HG03571 (cell line): Measurements from ENCODE around the gene DNAJC7.
"Not testable (repeated sequence)": the region's sequence is repeated elsewhere in the genome, so short reads cannot be mapped to it uniquely, and the experiment has no call there.

Experiments
- ATAC-seq: cut with Tn5 transposase; IDR thresholded peaks from one replicate; pipeline ENCODE4 v1.9.1; 2021; ENCODE audit not compliant: unreplicated experiment

Gene DNAJC7

DNA sequence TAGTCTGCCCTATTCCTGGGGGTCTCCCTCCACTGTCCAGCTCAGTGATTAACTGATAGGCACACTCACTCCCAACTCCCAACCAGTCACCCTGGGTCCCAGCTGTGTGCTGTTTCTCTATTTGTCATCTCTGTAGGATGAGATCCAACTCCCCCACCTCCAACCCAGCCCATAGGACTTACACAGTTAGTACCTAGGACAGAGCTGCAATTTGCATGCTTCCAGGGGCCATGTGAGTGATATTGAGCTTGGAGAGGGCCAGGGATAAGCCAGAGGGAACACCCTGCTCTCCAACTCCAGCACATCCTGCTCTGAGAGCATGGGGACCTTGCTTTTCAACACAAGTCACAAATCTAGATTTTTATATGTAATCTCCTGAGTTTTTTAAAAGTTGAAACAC lies 24.4 kb upstream of the DNAJC7 start:
- ATAC-seq: no peak

DNA sequence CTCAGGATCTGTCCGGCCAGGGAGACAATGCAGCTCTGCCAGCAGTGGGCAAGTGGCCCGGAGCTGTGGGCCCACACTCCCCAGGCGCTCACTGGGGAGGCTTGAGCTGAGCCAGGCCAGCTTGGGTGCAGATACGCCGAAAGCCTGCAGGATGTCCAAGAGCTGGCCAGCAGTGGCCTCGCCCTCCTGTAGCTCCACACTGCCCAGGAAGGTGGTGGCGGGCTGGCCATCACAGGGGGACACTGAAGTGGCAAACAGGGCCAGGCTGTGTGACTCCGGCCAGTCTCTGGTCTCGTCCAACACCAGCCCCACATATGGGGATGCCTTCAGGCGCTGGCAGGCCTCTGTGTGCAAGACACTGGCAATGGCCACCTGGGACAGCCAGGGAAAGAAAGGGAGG lies 23.6 kb upstream of the DNAJC7 start:
- no peak for ATAC-seq

DNA sequence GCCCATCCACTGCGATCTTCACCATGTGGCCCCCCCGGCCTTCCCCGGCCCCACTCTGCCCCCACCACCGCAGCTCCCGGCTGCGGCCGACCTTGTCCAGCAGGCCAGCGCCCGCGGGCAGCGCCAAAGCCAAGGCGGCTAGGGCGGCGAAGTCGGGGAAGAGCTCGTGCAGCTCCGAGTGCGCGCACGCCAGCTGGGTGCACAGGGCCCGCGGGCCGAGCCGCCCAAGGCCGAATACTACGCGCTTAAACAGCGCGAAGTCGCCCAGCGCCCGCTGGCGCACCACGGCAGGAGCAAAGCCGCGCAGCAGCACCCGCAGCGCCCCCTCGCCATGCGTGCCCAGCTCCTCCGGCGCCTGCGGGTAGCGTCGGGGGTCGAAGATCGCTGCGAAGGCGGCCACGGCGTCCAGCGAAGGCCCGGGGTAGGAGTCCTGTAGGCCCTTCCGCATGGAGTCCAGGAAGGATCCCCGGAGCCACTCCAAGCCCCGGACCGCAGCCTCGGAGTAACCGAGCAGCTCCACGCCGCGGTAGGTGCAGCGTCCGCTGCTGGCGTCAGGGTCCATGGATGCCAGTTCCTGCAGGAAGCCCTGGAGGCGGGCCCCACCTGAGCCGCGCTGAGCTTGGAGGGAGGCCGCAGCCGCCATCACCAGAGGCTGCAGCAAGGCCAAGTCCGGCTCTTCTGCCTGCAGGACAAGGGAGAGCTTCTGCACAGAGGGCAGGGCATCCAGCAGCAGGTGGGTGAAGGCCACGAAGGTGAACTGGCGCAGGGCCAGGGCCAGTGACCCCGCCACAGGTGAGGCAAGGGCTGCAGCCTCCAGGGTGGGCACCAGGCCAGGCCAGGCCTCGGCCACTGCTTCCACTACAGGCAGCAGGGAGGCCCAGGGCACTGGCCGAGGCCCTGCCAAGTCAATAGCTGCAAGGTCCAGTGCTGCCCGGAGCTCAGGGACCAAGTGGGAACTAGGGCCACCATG lies 22.8 kb upstream of the DNAJC7 start:
- no peak for ATAC-seq

DNA sequence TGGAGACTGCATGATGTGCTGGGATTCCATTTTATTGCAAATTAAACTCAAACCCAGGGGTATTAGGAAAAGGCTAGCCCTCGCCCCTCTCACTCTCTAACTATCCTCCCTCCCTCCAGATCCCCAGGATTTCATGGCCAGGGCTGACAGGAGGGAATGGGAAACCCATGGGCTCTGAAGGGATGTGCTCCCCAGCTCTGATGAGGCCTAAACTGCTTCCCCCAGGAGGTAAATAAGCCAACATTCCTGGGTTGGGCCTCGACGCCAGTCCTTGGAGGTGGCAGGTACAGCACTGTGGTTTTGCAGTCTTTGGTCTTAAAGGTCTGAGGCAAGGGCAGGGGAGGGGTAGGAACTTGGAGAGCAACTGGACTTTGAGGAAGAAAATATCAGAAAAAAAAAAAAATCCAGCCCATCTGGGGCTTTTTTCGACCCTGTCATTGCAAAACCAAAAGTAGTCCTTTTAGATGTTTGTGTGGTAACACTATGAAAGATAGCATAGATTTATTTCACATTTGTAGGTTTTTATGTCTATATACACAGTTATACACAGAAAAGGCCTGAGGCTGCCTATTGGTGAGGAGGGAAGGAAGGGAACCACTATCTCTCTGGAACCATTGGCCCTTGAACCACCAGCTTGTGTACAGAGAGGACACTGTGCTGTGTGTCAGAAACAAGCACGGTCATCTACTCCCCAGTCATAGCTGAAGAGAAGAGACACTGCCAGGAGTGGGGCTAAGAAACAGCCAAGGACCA lies 21.2 kb upstream of the DNAJC7 start:
- no peak for ATAC-seq

DNA sequence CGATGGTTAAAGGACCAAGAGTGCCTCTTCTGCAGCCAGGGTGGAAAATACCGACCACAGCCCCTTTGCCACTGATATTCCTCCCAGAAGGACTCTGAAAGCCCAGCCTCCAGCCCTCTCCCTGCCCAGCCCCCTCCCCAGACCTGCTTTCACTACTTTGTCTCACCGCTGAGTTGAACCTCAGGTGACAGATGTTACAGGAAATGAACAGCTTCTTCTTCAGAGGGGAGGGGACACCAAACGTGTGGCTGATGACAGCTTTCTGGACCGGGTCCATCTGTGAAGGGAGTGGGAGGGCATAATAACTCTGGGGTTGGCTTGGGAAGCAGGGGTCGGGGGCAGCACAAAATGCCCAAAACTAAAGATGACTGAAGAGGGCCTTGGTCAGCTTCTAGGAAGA lies 16.8 kb upstream of the DNAJC7 start:
- no peak for ATAC-seq

DNA sequence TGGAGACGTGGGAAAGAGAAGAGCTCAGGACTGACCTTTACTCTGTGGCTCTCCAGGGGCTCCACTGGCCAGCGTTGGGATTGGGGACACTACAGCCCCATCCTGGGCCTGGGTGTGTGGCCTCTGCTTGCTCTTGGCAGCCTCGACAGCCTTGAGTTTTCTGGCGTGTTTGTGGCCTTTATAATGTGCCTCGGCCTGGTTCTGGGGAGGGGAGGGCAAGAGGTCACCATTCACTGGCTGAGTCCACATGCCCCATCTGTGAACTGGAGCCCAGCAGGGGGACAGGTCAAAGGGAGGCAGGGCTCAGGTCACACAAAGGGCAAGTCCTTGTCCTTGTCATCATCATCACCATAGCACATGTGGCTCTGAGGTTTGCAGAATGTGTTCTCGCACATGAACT lies 14.3 kb upstream of the DNAJC7 start:
- no peak for ATAC-seq

DNA sequence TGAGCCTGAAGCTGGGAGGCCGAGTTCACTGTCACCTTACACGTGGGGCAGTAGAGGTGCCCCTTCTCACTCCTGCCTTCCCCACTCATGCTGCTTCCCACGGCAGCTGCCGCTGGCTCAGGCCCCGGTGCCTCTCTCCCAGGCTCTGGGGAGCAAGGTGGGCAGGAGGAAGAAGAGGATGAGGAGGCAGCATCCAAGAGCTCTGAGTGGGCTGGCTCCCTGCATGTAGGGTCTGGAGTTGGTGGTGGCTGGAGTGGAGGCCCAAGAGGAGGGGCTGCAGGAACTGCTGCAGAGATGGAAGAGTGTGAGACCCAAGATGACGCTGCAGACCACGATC lies 11.5 kb upstream of the DNAJC7 start:
- ATAC-seq: no peak

DNA sequence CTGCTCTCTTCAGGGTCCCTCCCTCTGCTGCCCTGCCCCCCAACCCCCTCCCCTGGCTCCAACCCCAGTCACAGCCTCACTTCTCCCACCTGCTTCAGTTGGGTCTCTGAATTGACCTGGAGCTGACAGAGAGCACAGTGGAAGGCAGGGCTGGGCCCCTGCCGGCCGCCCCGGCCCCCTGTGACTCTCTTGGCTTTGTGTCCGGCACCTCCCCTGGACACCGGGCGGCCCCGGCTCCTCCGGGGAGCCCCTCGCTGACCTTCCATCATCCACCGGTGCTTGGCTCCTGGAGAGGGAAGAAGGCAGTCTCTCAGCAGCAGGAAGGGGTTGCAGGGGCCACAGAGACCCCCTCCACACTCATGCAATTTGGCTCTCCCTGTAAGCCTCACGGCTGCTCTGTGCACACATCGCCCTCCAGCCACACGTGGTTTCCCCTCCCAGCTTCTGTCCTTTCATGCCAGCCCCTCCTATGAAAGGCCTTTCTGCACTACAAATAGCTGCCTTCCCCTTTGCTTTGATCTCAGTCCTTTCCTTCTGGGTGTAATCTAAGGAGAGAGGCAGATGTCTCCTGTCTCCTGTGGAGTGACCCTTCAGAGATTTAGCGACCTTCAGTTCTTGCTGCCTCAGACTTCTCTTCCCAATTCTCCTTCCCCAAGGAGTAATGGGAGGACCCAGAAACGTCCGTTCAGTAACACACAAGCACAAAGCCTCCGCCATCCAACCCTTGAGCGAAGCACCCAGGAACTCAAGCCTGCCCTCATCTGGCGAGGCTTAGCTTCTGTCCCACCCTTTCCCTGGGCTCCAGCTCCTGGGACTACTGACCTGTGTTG lies 10.9 kb upstream of the DNAJC7 start:
- ATAC-seq: no peak

DNA sequence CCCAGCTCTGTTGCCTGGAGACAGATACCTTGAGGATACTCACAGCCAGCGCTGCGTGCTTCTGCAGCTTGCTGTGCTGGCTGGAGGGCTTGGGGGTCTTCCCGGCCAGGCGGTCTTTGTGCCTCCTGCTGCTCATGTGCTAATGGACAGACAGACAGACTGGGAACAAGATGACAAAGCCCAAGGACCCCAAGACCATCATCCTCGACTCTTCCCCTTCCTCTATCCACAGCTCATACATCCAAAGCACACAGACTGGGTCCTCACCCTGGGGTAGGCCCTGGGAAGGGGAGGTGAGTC lies 10.3 kb upstream of the DNAJC7 start:
- no peak for ATAC-seq

DNA sequence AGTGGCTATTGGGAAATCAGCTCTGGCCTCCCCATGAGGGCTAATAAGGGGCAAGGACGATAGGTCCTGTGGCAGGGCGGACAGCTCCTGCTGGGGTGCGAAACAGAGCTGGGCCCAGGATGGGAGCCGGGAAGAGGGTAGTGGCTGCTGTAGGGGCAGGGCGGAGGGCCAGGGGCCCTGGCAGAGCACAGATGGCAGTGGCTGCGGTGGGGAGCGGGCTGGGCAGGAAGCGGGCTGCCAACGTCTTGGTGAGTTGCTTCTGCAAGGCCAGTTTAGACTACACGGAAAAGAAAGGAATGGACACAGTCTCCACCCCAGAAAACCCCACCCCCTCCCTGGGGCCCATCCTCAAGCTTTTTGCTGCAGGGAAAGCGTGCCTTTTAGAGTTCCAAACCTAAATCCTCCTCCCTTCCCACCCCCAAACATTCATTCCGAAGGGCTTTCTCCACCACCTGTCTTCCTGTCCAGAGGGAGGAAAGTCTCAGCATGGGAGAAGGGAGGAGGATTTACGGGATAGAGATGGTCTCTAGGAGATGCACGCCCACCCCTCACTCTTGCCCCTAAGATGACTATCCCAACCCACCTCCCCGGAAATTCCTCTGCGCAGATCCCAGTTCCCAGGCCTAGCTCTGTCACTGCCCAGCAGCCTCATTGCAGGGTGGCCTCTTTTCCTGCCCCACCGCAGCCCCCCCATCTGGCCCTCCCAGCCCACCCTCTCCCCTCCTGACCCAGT lies 9.8 kb upstream of the DNAJC7 start:
- no peak for ATAC-seq

DNA sequence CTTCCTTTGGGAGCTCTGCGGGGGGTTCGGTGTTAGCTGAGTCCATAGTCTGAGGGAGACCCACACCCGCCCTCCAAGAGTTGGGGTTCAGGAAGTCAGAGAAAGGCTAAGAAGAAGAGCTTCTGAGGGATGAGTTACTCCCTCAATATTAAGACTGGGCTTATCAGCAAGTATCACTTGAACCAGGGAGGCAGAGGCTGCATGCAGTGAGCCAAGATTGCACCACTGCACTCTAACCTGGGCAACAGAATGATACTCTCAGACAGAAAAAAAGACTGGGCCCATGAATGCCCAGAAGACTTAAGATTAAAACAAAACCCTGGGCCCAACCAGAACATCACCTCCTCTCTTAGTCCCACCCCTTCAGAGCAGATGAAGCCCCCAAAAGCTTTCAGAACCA lies 8.7 kb upstream of the DNAJC7 start:
- no peak for ATAC-seq

DNA sequence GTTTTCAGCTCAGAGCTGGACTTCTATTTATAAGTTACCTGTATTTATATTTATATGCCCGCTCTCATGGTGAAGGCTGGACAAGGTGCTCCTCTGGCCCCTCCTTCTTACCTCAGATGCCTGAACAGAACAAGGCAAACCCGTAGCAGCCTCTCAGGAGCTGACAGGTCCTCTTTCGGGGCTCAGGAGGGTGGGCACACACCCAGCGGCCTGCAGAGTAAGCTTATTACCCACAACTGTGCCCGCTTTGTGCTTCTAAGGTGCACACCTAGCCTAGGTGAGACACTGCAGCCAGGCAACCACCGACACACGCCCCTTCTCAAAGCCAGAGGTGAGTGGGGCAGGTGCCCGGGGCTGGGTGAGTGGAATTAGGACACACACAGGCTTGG lies 7.9 kb upstream of the DNAJC7 start:
- ATAC-seq: no peak

DNA sequence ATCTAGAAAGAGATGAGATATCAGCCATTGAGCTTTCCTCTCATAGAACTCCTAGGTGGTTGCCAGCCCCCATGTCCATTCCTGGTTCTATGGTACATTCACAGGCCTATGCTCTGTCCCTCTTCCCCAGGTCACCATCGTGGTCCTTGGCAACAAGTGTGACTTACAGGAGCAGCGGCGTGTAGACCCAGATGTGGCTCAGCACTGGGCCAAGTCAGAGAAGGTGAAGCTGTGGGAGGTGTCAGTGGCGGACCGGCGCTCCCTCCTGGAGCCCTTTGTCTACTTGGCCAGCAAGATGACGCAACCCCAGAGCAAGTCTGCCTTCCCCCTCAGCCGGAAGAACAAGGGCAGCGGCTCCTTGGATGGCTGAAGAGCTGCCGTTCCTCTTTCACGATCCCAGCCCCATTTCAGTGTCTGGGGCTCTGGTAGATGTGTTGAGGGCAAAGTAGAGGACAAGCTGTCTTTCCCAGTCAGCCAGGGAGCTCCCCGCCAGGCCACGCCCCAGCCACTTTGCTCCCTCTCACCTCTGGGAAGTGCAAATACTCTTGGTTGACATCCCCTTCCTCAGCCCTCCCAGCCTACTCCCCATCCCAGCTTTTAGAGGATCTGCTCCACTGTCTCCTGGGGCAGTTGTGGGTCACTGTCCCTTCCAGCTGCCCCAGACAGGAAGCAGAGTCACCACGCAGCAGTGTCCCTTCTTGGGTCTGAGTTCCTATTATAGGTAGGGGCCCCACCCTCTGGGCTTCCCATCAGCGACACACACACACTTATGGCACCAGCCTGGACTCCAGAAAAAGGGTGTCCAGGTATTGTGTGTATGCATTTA lies 6.5 kb upstream of the DNAJC7 start:
- no peak for ATAC-seq

DNA sequence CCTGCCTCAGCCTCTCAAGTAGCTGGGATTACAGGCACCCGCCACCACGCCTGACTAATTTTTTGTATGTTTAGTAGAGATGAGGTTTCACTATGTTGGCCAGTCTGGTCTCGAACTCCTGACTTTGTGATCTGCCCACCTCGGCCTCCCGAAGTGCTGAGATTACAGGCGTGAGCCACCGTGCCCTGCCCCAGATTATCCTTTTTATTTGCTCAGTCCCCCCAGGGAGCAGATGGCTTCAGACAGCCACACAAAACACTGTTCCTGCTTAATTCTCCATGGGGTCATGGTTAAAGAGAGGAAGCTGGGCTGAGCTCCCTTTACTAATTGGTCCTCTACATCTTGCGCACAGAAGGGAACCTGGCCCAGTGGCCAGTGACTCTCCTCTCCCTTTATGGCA lies 3.6 kb upstream of the DNAJC7 start:
- ATAC-seq: not testable (repeated sequence)

DNA sequence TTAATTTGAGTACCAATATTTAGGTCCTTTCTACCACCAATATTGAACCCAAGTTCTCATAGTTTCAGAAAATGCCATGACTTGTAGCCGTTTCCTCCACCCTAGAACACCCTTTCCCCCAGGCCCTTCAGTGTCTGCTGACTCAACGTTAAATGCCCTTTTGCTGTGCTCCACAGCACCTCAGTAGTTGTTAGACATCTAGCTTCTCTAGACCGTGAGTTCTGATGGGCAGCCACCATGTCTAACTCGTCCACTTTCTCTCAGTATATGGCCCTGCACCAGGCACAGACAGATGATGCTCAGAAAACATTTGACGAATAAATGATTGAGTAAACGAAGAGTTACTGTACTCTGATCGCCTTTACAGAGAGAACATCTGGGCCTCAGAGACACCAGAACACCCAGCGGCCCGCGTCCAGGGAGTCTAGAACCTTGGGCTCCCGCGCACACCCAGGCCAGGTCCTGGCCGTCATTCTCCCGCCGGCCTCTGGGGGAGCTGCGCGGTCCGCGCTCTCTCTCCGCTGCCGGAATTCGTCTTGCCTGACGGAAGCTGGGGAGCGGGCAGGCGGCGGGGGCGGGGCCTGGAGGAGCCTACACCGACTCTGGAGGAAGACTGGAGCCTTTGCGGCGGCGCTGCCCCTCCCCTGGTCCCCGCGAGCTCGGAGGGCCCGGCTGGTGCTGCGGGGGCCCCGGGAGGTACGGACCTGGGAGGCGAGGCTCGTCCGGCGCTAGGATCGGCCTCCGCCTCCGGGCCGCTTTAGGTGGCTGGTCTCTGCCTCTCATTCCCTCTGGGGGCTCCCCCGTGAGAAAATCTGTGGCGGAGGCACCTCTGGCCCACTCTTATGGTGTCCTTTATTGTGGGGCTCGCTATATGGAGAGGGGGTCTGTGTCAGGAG lies 2.5 kb upstream of the DNAJC7 start, which contains the start of gene NKIRAS2:
TSS of gene NKIRAS2 (plus strand) at position 582 of the 896 bp plus-strand sequence. CDS start 1,488 bp downstream, outside the sequence.
- peak; percentile 58 for ATAC-seq

DNA sequence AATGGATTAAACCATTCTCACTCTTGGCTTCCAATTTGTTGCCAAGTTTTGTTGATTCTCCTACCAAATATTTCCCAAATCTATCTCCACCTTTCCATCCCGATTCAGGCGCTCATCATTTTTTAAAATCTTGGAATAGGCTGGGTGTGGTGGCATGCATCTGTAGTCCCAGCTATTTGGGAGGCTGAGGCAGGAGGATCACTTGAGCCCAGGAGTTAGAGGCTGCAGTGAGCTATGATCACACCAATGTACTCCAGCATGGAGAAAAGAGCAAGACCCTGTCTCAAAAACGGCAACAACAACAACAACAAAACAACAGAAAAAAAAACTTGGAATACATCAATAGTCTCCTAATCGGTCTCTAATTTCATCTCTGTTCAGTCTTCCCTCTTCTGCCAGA lies 1.7 kb upstream of the DNAJC7 start:
- ATAC-seq: no peak

DNA sequence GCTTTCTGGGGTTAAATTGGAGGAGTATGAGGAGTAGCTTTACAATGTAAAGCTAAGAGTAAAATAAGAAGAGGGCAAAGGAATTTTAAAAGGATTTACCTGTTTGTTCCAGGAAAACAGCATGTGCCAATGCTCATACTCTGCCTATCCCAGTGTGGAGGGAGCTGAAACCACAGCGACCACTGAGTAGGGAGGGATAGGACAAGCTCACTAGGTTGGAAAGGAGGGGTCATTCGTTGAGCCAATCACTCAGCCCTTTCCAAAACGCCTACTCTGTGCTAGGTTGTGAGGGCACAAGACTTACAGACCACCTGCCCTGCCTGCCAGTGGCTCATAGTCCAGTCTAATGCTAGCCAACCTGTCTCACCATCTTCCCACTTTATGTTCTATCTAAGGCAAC lies 1.1 kb upstream of the DNAJC7 start:
- no peak for ATAC-seq

DNA sequence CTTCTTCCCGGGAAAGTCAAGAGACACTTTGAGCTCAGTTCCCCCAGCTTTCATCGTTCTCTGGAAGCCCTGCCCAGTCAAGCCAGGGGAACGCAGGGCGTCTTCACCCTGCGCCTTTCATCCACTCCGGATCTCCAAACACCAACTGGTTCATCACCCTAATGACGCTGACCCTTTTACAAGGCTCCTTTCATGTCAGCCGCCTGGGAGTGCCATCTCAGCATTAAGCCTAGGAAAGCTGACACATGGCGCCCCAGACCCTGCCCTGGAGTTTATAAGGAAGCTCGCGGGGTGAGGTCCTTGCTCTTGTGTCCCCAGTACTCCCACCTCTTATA lies 594 bp upstream of the DNAJC7 start:
- no peak for ATAC-seq

DNA sequence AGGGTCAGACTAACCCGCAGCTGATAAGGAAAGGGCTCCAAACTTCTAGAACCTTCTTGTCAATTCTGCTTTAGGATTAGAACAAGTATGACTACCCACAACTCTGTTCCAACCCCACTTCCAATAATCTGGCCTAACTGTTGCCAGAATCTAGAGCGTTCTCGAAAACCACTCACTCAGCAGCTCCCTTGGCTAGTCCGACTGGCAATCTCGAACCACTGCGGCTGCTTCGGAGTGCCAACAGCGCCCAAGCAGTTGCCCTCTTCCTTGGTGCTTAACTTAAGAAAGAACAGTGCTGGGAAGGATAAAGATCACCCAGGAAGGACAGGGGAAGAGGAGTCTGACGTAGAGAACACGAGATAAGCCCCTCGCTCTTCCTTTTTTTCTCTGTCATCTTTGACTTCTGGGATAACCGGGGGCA lies 818 bp downstream of the DNAJC7 start:
- ATAC-seq: no peak
